HG02938 (cell line): ENCODE results near the gene SUB1.

ENCODE experiments used
- ATAC-seq: cut with Tn5 transposase; IDR thresholded peaks from one replicate; pipeline ENCODE4 v1.9.1; 2021; ENCODE audit warnings: mild to moderate bottlenecking, moderate library complexity; ENCODE audit not compliant: unreplicated experiment

Gene SUB1

GRCh38 chr5:32638309-32638708 lies 53.0 kb downstream of the SUB1 start:
- no peak for ATAC-seq

GRCh38 chr5:32639943-32640342 lies 54.6 kb downstream of the SUB1 start:
- no peak for ATAC-seq

- no peak for ATAC-seq
Measured at GRCh38 chr5:32642276-32643002, 57.1 kb downstream of the SUB1 start.

- ATAC-seq = no peak
Measured at GRCh38 chr5:32645246-32645645, 59.9 kb downstream of the SUB1 start.

- no peak for ATAC-seq
Measured at GRCh38 chr5:32646061-32646969, 61.0 kb downstream of the SUB1 start.

GRCh38 chr5:32651088-32651487 lies 65.7 kb downstream of the SUB1 start:
- no peak for ATAC-seq

- no peak for ATAC-seq
Measured at GRCh38 chr5:32651638-32652037, 66.3 kb downstream of the SUB1 start.
